Placental pericyte (primary cell): ENCODE measurements around the gene TNFRSF25. TPM values are rescaled to one million over a fixed set of nuclear protein-coding genes. Genes with fewer than 3 reads are reported as not detected.

Experiments
- small RNA-seq: library from RNA; depleted of rRNA; stranded (forward); fragments of <200 nt; gene quantifications from one replicate; pipeline ENCODE3, GENCODE V24; 2012; ENCODE audit warnings: low replicate concordance
- total RNA-seq: library from RNA; depleted of rRNA; stranded (reverse); fragments of >200 nt; gene quantifications from 2 replicates; pipeline ENCODE4 v1.2.3, GENCODE V29; 2012

The TNFRSF25 gene
- total RNA-seq = 1.4 and 1.5 TPM in 2 replicates

GRCh38 chr1:6466023-6466422, at the start of gene TNFRSF25:
Gene TNFRSF25 (minus strand): TSS chr1:6466173. CDS start chr1:6466107, 66 bp downstream.

GRCh38 chr1:6491480-6491962, 25.5 kb upstream of the TNFRSF25 start, which contains the start of gene PLEKHG5:
Gene PLEKHG5 (minus strand): TSS chr1:6491667. CDS start chr1:6477571, 14,096 bp downstream.

GRCh38 chr1:6424619-6425593, 41.1 kb downstream of the TNFRSF25 start, which contains the start of gene ESPN:
Gene ESPN (plus strand): TSS chr1:6424776. CDS start chr1:6424956, 180 bp downstream.

DNA sequence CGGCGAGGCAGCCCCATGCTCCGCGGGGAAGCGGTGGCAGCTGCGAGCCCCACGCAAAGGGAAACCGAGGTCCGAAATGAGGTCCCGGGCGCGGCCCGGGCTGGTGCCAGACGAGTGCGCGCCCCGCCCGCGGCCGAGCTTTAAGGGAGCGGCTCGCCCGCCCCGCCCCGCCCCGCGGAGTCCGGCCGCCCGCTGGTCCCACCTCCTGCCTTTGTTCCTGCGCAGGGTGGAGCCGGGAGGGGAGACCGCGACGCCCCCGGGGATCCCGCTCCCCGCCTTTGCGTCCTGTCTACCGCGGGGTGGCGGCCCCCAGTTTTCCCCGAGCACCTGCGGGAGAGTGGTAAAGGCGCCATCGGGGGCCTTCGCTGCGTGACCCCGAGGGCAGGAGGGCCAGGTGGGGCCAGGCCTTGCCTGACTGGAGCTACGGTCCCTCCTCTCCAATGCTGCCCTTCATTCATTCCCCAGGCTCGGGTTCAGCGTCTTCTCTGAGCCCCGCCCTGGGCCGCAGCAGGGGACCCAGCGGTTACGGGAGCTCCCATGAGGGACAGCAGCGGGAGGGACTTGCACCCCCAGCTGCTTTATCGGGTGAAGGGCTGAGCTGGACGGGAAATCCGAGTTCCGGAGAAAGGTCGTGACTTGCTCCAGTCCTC, 46.0 kb downstream of the TNFRSF25 start, which contains the start of gene HES2:
TSS of gene HES2 (minus strand) at position 116 of the 650 bp plus-strand sequence. CDS start at position 17, 99 bp downstream.

Small RNAs within 50 kb of the gene (small RNA-seq; reads per million reads assigned to genes)
- not detected for gene MIR4252

Other genes starting within 250 kb of the TNFRSF25 start
- 33.9 and 127 TPM in 2 replicates for gene ICMT, start 230.2 kb downstream of the TNFRSF25 start, total RNA-seq
- gene HES3, start 222.0 kb downstream of the TNFRSF25 start, total RNA-seq = not detected in 2 replicates
- 10.2 and 14.4 TPM in 2 replicates for gene GPR153, start 205.1 kb downstream of the TNFRSF25 start, total RNA-seq
- gene ACOT7, start 72.4 kb downstream of the TNFRSF25 start, total RNA-seq = 56.1 and 57.3 TPM in 2 replicates
- 0.14 and 0.22 TPM in 2 replicates for gene HES2, start 46.3 kb downstream of the TNFRSF25 start, total RNA-seq
- under 0.01 TPM in 1 of 2 replicates, not detected in the other for gene ESPN, start 41.4 kb downstream of the TNFRSF25 start, total RNA-seq
- 2.8 and 7.2 TPM in 2 replicates for gene PLEKHG5, start 25.5 kb upstream of the TNFRSF25 start, total RNA-seq
- 23.2 and 46.2 TPM in 2 replicates for gene NOL9, start 88.3 kb upstream of the TNFRSF25 start, total RNA-seq
- under 0.01 and 0.14 TPM in 2 replicates for gene TAS1R1, start 89.1 kb upstream of the TNFRSF25 start, total RNA-seq
- gene ZBTB48, start 113.8 kb upstream of the TNFRSF25 start, total RNA-seq = 11.5 and 14.4 TPM in 2 replicates
- gene KLHL21, start 136.7 kb upstream of the TNFRSF25 start, total RNA-seq = 46.5 and 46.6 TPM in 2 replicates
- gene PHF13, start 147.6 kb upstream of the TNFRSF25 start, total RNA-seq = 12.0 and 12.5 TPM in 2 replicates
- 11.5 and 16.4 TPM in 2 replicates for gene THAP3, start 158.7 kb upstream of the TNFRSF25 start, total RNA-seq
- gene DNAJC11, start 235.6 kb upstream of the TNFRSF25 start, total RNA-seq = 40.7 and 43.8 TPM in 2 replicates